Epithelial cell of esophagus (primary cell): ENCODE data around the gene TCHH.
"Not testable (repeated sequence)": the region's sequence is repeated elsewhere in the genome, so short reads cannot be mapped to it uniquely, and the experiment has no call there.

Experiments used
- DNase-seq: peaks from one replicate; pipeline ENCODE4 v3.0.0; 2010; ENCODE audit warnings: low read depth
- H3K4me3 ChIP-seq: 2 replicates; pipeline ENCODE4 v1.5.1; 2011; ENCODE audit warnings: mild to moderate bottlenecking, low read length, control low read depth
- CTCF ChIP-seq: IDR thresholded peaks from 2 replicates; pipeline ENCODE4 v1.5.1; 2011; ENCODE audit warnings: low read depth, mild to moderate bottlenecking, low read length, control low read depth, inconsistent platforms; ENCODE audit not compliant: insufficient read depth; ENCODE audit errors: missing control alignments

TCHH gene

GRCh38 chr1:152086760-152087159, 28.5 kb downstream of the TCHH start:
- no peak for DNase-seq
- no peak for TF ChIP-seq CTCF
- H3K4me3 ChIP-seq = no peak overlapping the region

- no peak overlapping the region for H3K4me3 ChIP-seq
- no peak for TF ChIP-seq CTCF
- no peak for DNase-seq
Measured at GRCh38 chr1:152084853-152085252, 30.4 kb downstream of the TCHH start.

- H3K4me3 ChIP-seq, DNase-seq: not testable (repeated sequence)
Measured at GRCh38 chr1:152081026-152081425, 34.2 kb downstream of the TCHH start.

- DNase-seq, H3K4me3 ChIP-seq: not testable (repeated sequence)
Measured at GRCh38 chr1:152080494-152080893, 34.8 kb downstream of the TCHH start.

GRCh38 chr1:152078831-152079441, 36.3 kb downstream of the TCHH start:
- H3K4me3 ChIP-seq = no peak overlapping the region
- DNase-seq = no peak
- TF ChIP-seq CTCF = no peak

- H3K4me3 ChIP-seq = no peak overlapping the region
- DNase-seq = no peak
- no peak for TF ChIP-seq CTCF
Measured at GRCh38 chr1:152072311-152072710, 42.9 kb downstream of the TCHH start.

GRCh38 chr1:152071123-152071522, 44.1 kb downstream of the TCHH start:
- TF ChIP-seq CTCF = no peak
- no peak for DNase-seq
- H3K4me3 ChIP-seq = no peak overlapping the region

GRCh38 chr1:152067929-152068328, 47.3 kb downstream of the TCHH start:
- no peak overlapping the region for H3K4me3 ChIP-seq
- no peak for DNase-seq
- no peak for TF ChIP-seq CTCF
